Measurements from ENCODE around the gene RGS6.
A peak's percentile ranks its signal among the peaks of the same experiment; 100 is the strongest.

RGS6 gene

GRCh38 chr14:72024043-72024407 lies 91.8 kb downstream of the RGS6 start:
- intact Hi-C loops (cut with DNase I; ENCODE audit: low total_unique reads) = no loop called here
- H3K27ac ChIP-seq = no peak overlapping the region
- no peaks in the 10 kb centered on the region for H3K36me3 ChIP-seq
- peak in 1 of 2 donors; percentile 35 for DNase-seq
- H3K4me1 ChIP-seq = peaks cover 0 to 25% (median 13%) of the 10 kb centered on the region in 4 donors
- H3K4me3 ChIP-seq = no peak overlapping the region
- H3K9me3 ChIP-seq = no peaks in the 10 kb centered on the region
- H3K27me3 ChIP-seq = no peaks in the 10 kb centered on the region
- peak; percentile 55 to 56 for TF ChIP-seq CTCF (IDR thresholded peaks at IDR 0.05)

GRCh38 chr14:72024504-72024903 lies 92.3 kb downstream of the RGS6 start:
- intact Hi-C loops (cut with DNase I; ENCODE audit: low total_unique reads) = no loop called here
- Histone ChIP-seq H3K27ac (no peak overlapping the region), H3K4me1 (peaks cover 0 to 25% (median 13%) of the 10 kb centered on the region in 4 donors), H3K36me3 (no peaks in the 10 kb centered on the region), H3K4me3 (no peak overlapping the region), H3K9me3 (no peaks in the 10 kb centered on the region), H3K27me3 (no peaks in the 10 kb centered on the region)
- TF ChIP-seq CTCF (IDR thresholded peaks at IDR 0.05) = no peak
- no peak for DNase-seq

GRCh38 chr14:72026536-72026935 lies 94.3 kb downstream of the RGS6 start:
- H3K9me3 ChIP-seq = peaks cover 0 to 3% (median 0%) of the 10 kb centered on the region in 3 donors
- no peak for TF ChIP-seq CTCF (IDR thresholded peaks at IDR 0.05)
- DNase-seq = no peak
- H3K27ac ChIP-seq = no peak overlapping the region
- intact Hi-C loops (cut with DNase I; ENCODE audit: low total_unique reads) = no loop called here
- no peaks in the 10 kb centered on the region for H3K27me3 ChIP-seq
- peaks cover 0 to 25% (median 13%) of the 10 kb centered on the region in 4 donors for H3K4me1 ChIP-seq
- H3K4me3 ChIP-seq = no peak overlapping the region
- no peaks in the 10 kb centered on the region for H3K36me3 ChIP-seq

- TF ChIP-seq CTCF (IDR thresholded peaks at IDR 0.05) = no peak
- DNase-seq = no peak
- Histone ChIP-seq H3K27me3 (no peaks in the 10 kb centered on the region), H3K27ac (no peak overlapping the region), H3K9me3 (peaks cover 0 to 3% (median 0%) of the 10 kb centered on the region in 3 donors), H3K36me3 (no peaks in the 10 kb centered on the region), H3K4me1 (peaks cover 0 to 25% (median 13%) of the 10 kb centered on the region in 4 donors), H3K4me3 (no peak overlapping the region)
- intact Hi-C loops (cut with DNase I; ENCODE audit: low total_unique reads) = no loop called here
Observed at GRCh38 chr14:72027061-72027460, 94.8 kb downstream of the RGS6 start.

GRCh38 chr14:72033365-72033764 lies 101.1 kb downstream of the RGS6 start:
- no peak for DNase-seq
- no peak for TF ChIP-seq CTCF (IDR thresholded peaks at IDR 0.05)
- no peaks in the 10 kb centered on the region for H3K27me3 ChIP-seq
- no peak overlapping the region for H3K4me3 ChIP-seq
- intact Hi-C loops (cut with DNase I; ENCODE audit: low total_unique reads) = no loop called here
- no peak overlapping the region for H3K27ac ChIP-seq
- H3K9me3 ChIP-seq = peaks cover 0 to 3% (median 0%) of the 10 kb centered on the region in 3 donors
- no peaks in the 10 kb centered on the region for H3K36me3 ChIP-seq
- H3K4me1 ChIP-seq = peaks cover 0 to 2% (median 0%) of the 10 kb centered on the region in 4 donors

GRCh38 chr14:72040528-72040927 lies 108.3 kb downstream of the RGS6 start:
- H3K36me3 ChIP-seq = no peaks in the 10 kb centered on the region
- peaks cover 0 to 3% (median 0%) of the 10 kb centered on the region in 3 donors for H3K9me3 ChIP-seq
- DNase-seq = no peak
- no peaks in the 10 kb centered on the region for H3K4me1 ChIP-seq
- no peak for TF ChIP-seq CTCF (IDR thresholded peaks at IDR 0.05)
- intact Hi-C loops (cut with DNase I; ENCODE audit: low total_unique reads) = no loop called here
- no peaks in the 10 kb centered on the region for H3K27me3 ChIP-seq
- no peak overlapping the region for H3K27ac ChIP-seq
- no peak overlapping the region for H3K4me3 ChIP-seq
